K562 (cell line): Measurements from ENCODE around the gene ZC3H18. TPM values are rescaled to one million over a fixed set of nuclear protein-coding genes. Genes with fewer than 3 reads are reported as not detected.

Experiments used
- ATAC-seq: fragments of 200-7000 bp; cut with Tn5 transposase; 3 replicates; pipeline ENCODE4 v1.9.1; 2020; ENCODE audit warnings: moderate library complexity
- BruUV-seq: library from RNA; stranded (reverse); fragments of 400-500 nt; replicated peaks from 2 replicates; lab custom pipeline; 2021; lab: Mats Ljungman, UMichigan
- CTCF ChIA-PET: fragments of 300-600 bp; formaldehyde crosslinking; extraction: SDS; loops from one replicate; lab custom pipeline; 2021; ENCODE audit warnings: low intra/inter-chr PET ratio; lab: Yijun Ruan, JAX
- POLR2A ChIA-PET: fragments of 300-600, 350-650 bp; sonication (Branson Sonifier 250); formaldehyde crosslinking; extraction: SDS; loops from one replicate; lab custom pipeline; 2021; ENCODE audit warnings: antibody characterized with exemption, inconsistent platforms; lab: Yijun Ruan, JAX
- DNase-seq, 4 experiments: peaks; one replicate each; pipeline versions ENCODE4 v3.0.0 to v3.0.0-alpha.2; 2011 to 2018; ENCODE audit warnings: low spot score in 3 of 4, mixed read lengths in 3 of 4; ENCODE audit errors: extremely low read depth in 1 of 4
- FAIRE-seq: peaks from 2 replicates; lab custom pipeline; 2011; peaks lifted over from hg19 to GRCh38; lab: Jason Lieb, UNC
- H2AFZ ChIP-seq: 2 replicates; pipeline ENCODE4 v1.6.0; 2011; ENCODE audit warnings: low read depth, low read length, control low read depth, inconsistent platforms
- H3K27ac ChIP-seq: fragments of 200-600 bp; 3 replicates; pipeline ENCODE4 v1.8.0; 2011; ENCODE audit warnings: low read depth, mild to moderate bottlenecking, control low read depth, inconsistent platforms, low read length, moderate library complexity, mixed read lengths; ENCODE audit errors: extremely low read depth
- H3K27me3 ChIP-seq, 2 experiments: fragments of 300-600 bp in 1 of 2; 2 replicates in 1 of 2; 3 replicates in 1 of 2; pipeline versions ENCODE4 v1.6.0 to v1.8.0; 2011; ENCODE audit warnings: inconsistent platforms in 2 of 2, low read length in 2 of 2, mild to moderate bottlenecking in 1 of 2, mixed read lengths in 1 of 2, moderate library complexity in 1 of 2; ENCODE audit not compliant: control insufficient read depth in 2 of 2, insufficient read depth in 2 of 2
- H3K36me3 ChIP-seq: fragments of 300-600 bp; 3 replicates; pipeline ENCODE4 v1.8.0; 2011; ENCODE audit warnings: mild to moderate bottlenecking, low read length, inconsistent platforms; ENCODE audit not compliant: control insufficient read depth, insufficient read depth
- H3K4me1 ChIP-seq, 2 experiments: fragments of 200-600 bp in 1 of 2; replicated peaks in 1 of 2; 2 replicates in 1 of 2; 3 replicates in 1 of 2; pipeline versions ENCODE4 v1.5.1 to v1.8.0; 2011; ENCODE audit warnings: inconsistent platforms in 2 of 2, low read length in 2 of 2, mild to moderate bottlenecking in 1 of 2, mixed read lengths in 1 of 2, moderate library complexity in 1 of 2; ENCODE audit not compliant: control insufficient read depth in 2 of 2, insufficient read depth in 2 of 2
- H3K4me2 ChIP-seq: 2 replicates; pipeline ENCODE4 v1.6.1; 2011; ENCODE audit warnings: low read length, control low read depth, inconsistent platforms, mixed read lengths; ENCODE audit not compliant: insufficient read depth
- H3K4me3 ChIP-seq: fragments of 200-600 bp; sonication (generic), shearing (Covaris generic); 2 replicates; pipeline ENCODE4 v1.5.1; 2016; ENCODE audit warnings: control low read depth, inconsistent platforms
- H3K79me2 ChIP-seq: fragments of 200-600 bp; 3 replicates; pipeline ENCODE4 v1.8.0; 2011; ENCODE audit warnings: low read length, inconsistent platforms; ENCODE audit not compliant: control insufficient read depth, insufficient read depth
- H3K9ac ChIP-seq, 2 experiments: 2 replicates each; pipeline versions ENCODE4 v1.6.0 to v1.6.1; 2011; ENCODE audit warnings: low read depth in 2 of 2, low read length in 2 of 2, control low read depth in 1 of 2, inconsistent platforms in 1 of 2, mild to moderate bottlenecking in 1 of 2, mixed read lengths in 1 of 2; ENCODE audit not compliant: insufficient read depth in 1 of 2
- H3K9me1 ChIP-seq: one replicate; pipeline ENCODE4 v1.6.0; 2011; ENCODE audit warnings: inconsistent platforms, mild to moderate bottlenecking, low read length, moderate library complexity; ENCODE audit not compliant: control insufficient read depth, insufficient read depth
- H3K9me3 ChIP-seq: replicated peaks from 2 replicates; pipeline ENCODE4 v1.5.1; 2011; ENCODE audit warnings: low read depth, low read length, inconsistent platforms; ENCODE audit not compliant: control insufficient read depth, insufficient read depth
- H4K20me1 ChIP-seq: replicated peaks from 2 replicates; pipeline ENCODE4 v1.6.1; 2011; ENCODE audit warnings: low read length, inconsistent platforms, mixed read lengths; ENCODE audit not compliant: control insufficient read depth, insufficient read depth
- CBX1 ChIP-seq: sonication (generic); IDR thresholded peaks from 2 replicates; pipeline ENCODE4 v1.6.1; 2016; ENCODE audit warnings: antibody characterized with exemption, low read depth, mild to moderate bottlenecking
- CTCF ChIP-seq, 3 experiments: IDR thresholded peaks in 2 of 3; conservative IDR thresholded peaks in 1 of 3; 2 replicates each; pipeline ENCODE4 v1.5.1; 2011 to 2012; ENCODE audit warnings: low read length in 3 of 3, mild to moderate bottlenecking in 3 of 3, control low read depth in 2 of 3, improper control_type of control experiment in 1 of 3, inconsistent platforms in 1 of 3, low read depth in 1 of 3, mixed read lengths in 1 of 3, moderate library complexity in 1 of 3; ENCODE audit not compliant: insufficient read depth in 2 of 3
- MTF1 ChIP-seq: fragments of 250-450 bp; sonication (Bioruptor Pico); IDR thresholded peaks from 2 replicates; pipeline ENCODE4 v1.9.0; 2021; ENCODE audit warnings: moderate library complexity, mild to moderate bottlenecking, inconsistent platforms, borderline replicate concordance
- THAP12 ChIP-seq: fragments of 250-450 bp; sonication (Bioruptor Pico); IDR thresholded peaks from 2 replicates; pipeline ENCODE4 v1.9.0; 2021; ENCODE audit warnings: mild to moderate bottlenecking, inconsistent platforms
- ZNF232 ChIP-seq: sonication (generic); formaldehyde crosslinking; IDR thresholded peaks from 2 replicates; pipeline ENCODE4 v1.8.0; 2022; ENCODE audit warnings: mild to moderate bottlenecking, missing genetic modification reagents
- whole genome bisulfite sequencing: fragments of 100-300 bp; shearing (Covaris generic); methylation state at CpG from one replicate; pipeline ENCODE4 v1.1.6; 2016; ENCODE audit warnings: low coverage, mixed read lengths; ENCODE audit not compliant: insufficient coverage; ENCODE audit errors: missing lambda C conversion rate; 5-methylcytosine and 5-hydroxymethylcytosine counted together
- in situ Hi-C: fragments of 300-500 bp; cut with MboI; formaldehyde crosslinking; loops from 4 replicates; pipeline ENCODE4 v1.15.0; 2018; ENCODE audit warnings: inconsistent platforms, mixed read lengths
- intact Hi-C: fragments of 100-400 bp; cut with micrococcal nuclease; formaldehyde crosslinking; loops from 2 replicates; pipeline ENCODE4 v1.14.2; 2022
- polyA plus RNA-seq, 8 experiments: library from polyadenylated mRNA; depleted of rRNA in 4 of 8; stranded (reverse) in 5 of 8; unstranded in 3 of 8; fragments of >200 nt; fragmentation: Nextera tagmentation in 2 of 8; fragmentation: Illumina TruSeq in 1 of 8; extraction: Ambion mirVana in 2 of 8; extraction: Trizol in 1 of 8; gene quantifications; 2 replicates each; pipeline versions ENCODE4 v1.2.1 to v1.2.3, GENCODE V29; 2011 to 2014; ENCODE audit warnings: inconsistent platforms in 1 of 8, missing spikeins in 1 of 8
- total RNA-seq, 7 experiments: library from RNA; depleted of rRNA in 6 of 7; stranded (reverse); fragments of >200 nt in 6 of 7; fragmentation: Illumina TruSeq in 2 of 7; extraction: Trizol in 2 of 7; gene quantifications; 2 replicates each; pipeline versions ENCODE4 v1.2.1 to v1.2.3, GENCODE V29; 2011 to 2021; ENCODE audit warnings: low replicate concordance in 1 of 7

The ZC3H18 gene
- total and polyA plus RNA-seq, 9 of the 15 experiments (the other 6 are each of a cell fraction or from before 2014, with no cell fraction given), result 1.7 to 88.7 (median 26.9) TPM

- peak; percentile 18; the same call in 1 of the 2 replicates for TF ChIP-seq THAP12
- TF ChIP-seq CBX1, result no peak
- no peak for TF ChIP-seq MTF1
- peak in 2 of 3 experiments; percentile 29 to 32; a peak in 2 of 6 replicates for TF ChIP-seq CTCF (IDR thresholded peaks at IDR 0.05 in 2 of 3, conservative IDR thresholded peaks at IDR 0.05 in 1 of 3; ENCODE audit: insufficient read depth in 2 of 3, low read depth in 1 of 3, low read length in 3 of 3)
- no peak for TF ChIP-seq ZNF232 (CRISPR knock-in tag)
- no peak overlapping the region for H3K4me2 ChIP-seq
- no peak overlapping the region for H2AFZ ChIP-seq
- no peak overlapping the region for H3K27ac ChIP-seq
- H3K9ac ChIP-seq, result no peak overlapping the region
- H3K27me3 ChIP-seq, result no peaks in the 10 kb centered on the region
- ATAC-seq (peak; percentile 65), FAIRE-seq (no peak), DNase-seq (no peak)
- ChIA-PET CTCF (no interaction called here), POLR2A (interaction anchor here (0.7 to 1.6 kb wide), 2 partner anchors 9 to 173 kb away, joined by 4 read pairs; no protein-coding TSS in a partner anchor)
- H3K79me2 ChIP-seq, result peaks cover 11% of the 10 kb centered on the region; the same call in 1 of the 3 replicates
- no peaks in the 10 kb centered on the region for H3K9me3 ChIP-seq
- intact Hi-C loops, result no loop called here
- peaks cover 14% of the 10 kb centered on the region; the same call in 1 of the 2 replicates for H4K20me1 ChIP-seq
- no TSS peak for BruUV-seq
- peaks cover 0 to 7% of the 10 kb centered on the region in 2 experiments; a peak in 1 of 5 replicates for H3K4me1 ChIP-seq
- peaks cover 92% of the 10 kb centered on the region for H3K36me3 ChIP-seq
- H3K4me3 ChIP-seq, result no peak overlapping the region
- in situ Hi-C loops, result no loop called here
- H3K9me1 ChIP-seq, result peaks cover 6% of the 10 kb centered on the region
- WGBS, result 95% methylated on average over 6 of the region's 6 CpGs
These were observed 39.9 kb downstream of the ZC3H18 start for GRCh38 chr16:88610080-88610479.
